ENCODE data around the gene ZNF217.
"Not testable (repeated sequence)": the region's sequence is repeated elsewhere in the genome, so short reads cannot be mapped to it uniquely, and the experiment has no call there.

The ZNF217 gene

GRCh38 chr20:53551719-53552571, 41.7 kb downstream of the ZNF217 start:
- not testable (repeated sequence) for H3K9me3 ChIP-seq; H3K36me3 ChIP-seq (replicated peaks); H3K4me1 ChIP-seq; H3K4me3 ChIP-seq; DNase-seq (ENCODE audit: low spot score in 2 of 2); H3K27me3 ChIP-seq (ENCODE audit: low read depth)
- in situ Hi-C loops (cut with MboI; ENCODE audit: low sequenced_read_pairs) = loop anchor here (5.0 to 25.0 kb wide), 3 partner anchors 140 to 660 kb away; partner anchors contain the start of genes BCAS1 and PFDN4

GRCh38 chr20:53550280-53551187, 43.1 kb downstream of the ZNF217 start:
- Histone ChIP-seq H3K4me3 (no peak overlapping the region), H3K9me3 (no peaks in the 10 kb centered on the region), H3K4me1 (no peaks in the 10 kb centered on the region), H3K27me3 (ENCODE audit: low read depth) (no peaks in the 10 kb centered on the region), H3K36me3 (replicated peaks) (no peaks in the 10 kb centered on the region)
- DNase-seq (ENCODE audit: low spot score in 2 of 2) = peak in 1 of 2 experiments; percentile 25
- in situ Hi-C loops (cut with MboI; ENCODE audit: low sequenced_read_pairs) = loop anchor here (5.0 to 25.0 kb wide), 3 partner anchors 138 to 662 kb away; partner anchors contain the start of genes BCAS1 and PFDN4

DNA sequence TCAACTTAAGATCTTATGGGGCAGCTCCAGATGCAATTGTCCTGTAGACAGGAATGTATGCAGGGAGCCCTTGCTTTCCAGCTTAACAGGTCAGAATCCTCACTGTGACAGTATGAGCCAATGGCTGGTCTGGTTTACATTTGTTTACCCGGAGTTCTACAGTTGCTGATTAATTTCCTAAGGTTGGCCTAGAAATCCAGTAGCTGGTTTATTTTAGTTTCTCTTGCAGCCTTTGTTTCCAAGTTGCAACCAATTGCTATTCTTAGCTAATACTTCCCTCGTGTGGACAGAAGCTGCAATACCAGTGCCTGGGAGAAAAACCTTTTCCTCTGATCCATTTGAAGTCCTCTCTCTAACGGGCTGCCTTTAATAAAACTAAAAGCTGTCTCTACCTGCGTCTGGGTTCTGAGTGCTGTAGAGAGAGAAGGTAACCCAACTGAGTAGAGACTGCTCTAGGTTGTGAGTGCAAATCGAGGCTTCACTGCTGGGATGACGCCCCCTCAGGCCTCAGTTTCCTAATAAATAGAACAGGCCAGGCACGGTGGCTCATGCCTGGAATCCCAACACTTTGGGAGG, 45.9 kb downstream of the ZNF217 start:
- H3K27me3 ChIP-seq (ENCODE audit: low read depth) = no peaks in the 10 kb centered on the region

GRCh38 chr20:53539516-53539915, 54.1 kb downstream of the ZNF217 start:
- Histone ChIP-seq H3K9me3 (no peaks in the 10 kb centered on the region), H3K4me3 (no peak overlapping the region), H3K36me3 (replicated peaks) (no peaks in the 10 kb centered on the region), H3K4me1 (no peaks in the 10 kb centered on the region), H3K27me3 (ENCODE audit: low read depth) (no peaks in the 10 kb centered on the region)
- in situ Hi-C loops (cut with MboI; ENCODE audit: low sequenced_read_pairs) = no loop called here
- no peak for DNase-seq (ENCODE audit: low spot score in 2 of 2)

More for the DNA sequence above, 45.9 kb downstream of the ZNF217 start:
- in situ Hi-C loops (cut with MboI; ENCODE audit: low sequenced_read_pairs) = no loop called here
- DNase-seq (ENCODE audit: low spot score in 2 of 2) = peak; percentile 61 to 74
- Histone ChIP-seq H3K9me3 (no peaks in the 10 kb centered on the region), H3K4me3 (no peak overlapping the region), H3K36me3 (replicated peaks) (no peaks in the 10 kb centered on the region), H3K4me1 (no peaks in the 10 kb centered on the region)

DNA sequence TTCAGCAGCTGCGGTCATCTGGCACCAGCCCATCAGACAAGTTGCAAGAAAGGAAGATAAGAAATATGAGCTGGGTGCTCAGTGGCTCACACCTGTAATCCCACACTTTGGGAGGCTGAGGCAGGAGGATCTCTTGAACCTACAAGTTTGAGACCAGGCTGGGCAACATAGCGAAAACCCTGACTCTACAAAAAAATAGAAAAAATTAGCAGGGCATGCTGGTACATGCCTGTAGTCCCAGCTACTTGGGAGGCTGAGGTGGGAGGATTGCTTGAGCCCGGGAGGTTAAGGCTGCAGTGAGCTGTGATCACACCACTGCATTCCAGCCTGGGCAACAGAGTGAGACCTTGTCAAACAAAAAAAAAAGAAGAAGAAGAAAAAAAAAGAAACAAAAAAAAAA, 57.3 kb downstream of the ZNF217 start:
- in situ Hi-C loops (cut with MboI; ENCODE audit: low sequenced_read_pairs); H3K4me3 ChIP-seq; H3K9me3 ChIP-seq; DNase-seq (ENCODE audit: low spot score in 2 of 2); H3K4me1 ChIP-seq; H3K36me3 ChIP-seq (replicated peaks); H3K27me3 ChIP-seq (ENCODE audit: low read depth): not testable (repeated sequence)

GRCh38 chr20:53535878-53536277, 57.8 kb downstream of the ZNF217 start:
- Histone ChIP-seq H3K36me3 (replicated peaks) (no peaks in the 10 kb centered on the region), H3K4me1 (no peaks in the 10 kb centered on the region)
- in situ Hi-C loops (cut with MboI; ENCODE audit: low sequenced_read_pairs) = no loop called here

GRCh38 chr20:53534037-53534436, 59.6 kb downstream of the ZNF217 start:
- Histone ChIP-seq H3K9me3 (no peaks in the 10 kb centered on the region), H3K36me3 (replicated peaks) (no peaks in the 10 kb centered on the region), H3K27me3 (ENCODE audit: low read depth) (no peaks in the 10 kb centered on the region), H3K4me3 (no peak overlapping the region), H3K4me1 (no peaks in the 10 kb centered on the region)
- no peak for DNase-seq (ENCODE audit: low spot score in 2 of 2)
- in situ Hi-C loops (cut with MboI; ENCODE audit: low sequenced_read_pairs) = no loop called here

More at GRCh38 chr20:53535878-53536277, 57.8 kb downstream of the ZNF217 start:
- Histone ChIP-seq H3K4me3 (no peak overlapping the region), H3K9me3 (no peaks in the 10 kb centered on the region), H3K27me3 (ENCODE audit: low read depth) (no peaks in the 10 kb centered on the region)
- no peak for DNase-seq (ENCODE audit: low spot score in 2 of 2)

DNA sequence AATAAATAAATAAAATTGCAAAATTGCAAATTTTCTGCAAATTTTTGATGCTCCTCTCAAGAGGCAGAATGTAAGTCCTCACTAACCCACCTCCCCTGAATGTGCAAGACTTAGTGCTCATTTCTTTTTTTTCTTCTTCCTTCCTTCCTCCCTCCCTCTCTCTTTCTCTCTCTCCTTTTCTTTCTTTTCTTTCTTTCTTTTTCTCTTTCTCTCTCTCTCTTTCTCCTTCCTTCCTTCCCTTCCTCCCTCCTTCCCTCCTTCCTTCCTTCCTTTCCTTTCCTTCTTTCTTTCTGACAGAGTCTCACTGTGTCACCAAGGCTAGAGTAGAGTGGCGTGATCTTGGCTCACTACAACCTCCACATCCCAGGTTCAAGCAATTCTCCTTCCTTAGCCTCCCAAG, 60.1 kb downstream of the ZNF217 start:
- no peak for DNase-seq (ENCODE audit: low spot score in 2 of 2)
- Histone ChIP-seq H3K4me3 (no peak overlapping the region), H3K4me1 (no peaks in the 10 kb centered on the region), H3K36me3 (replicated peaks) (no peaks in the 10 kb centered on the region), H3K27me3 (ENCODE audit: low read depth) (no peaks in the 10 kb centered on the region), H3K9me3 (no peaks in the 10 kb centered on the region)
- in situ Hi-C loops (cut with MboI; ENCODE audit: low sequenced_read_pairs) = no loop called here

DNA sequence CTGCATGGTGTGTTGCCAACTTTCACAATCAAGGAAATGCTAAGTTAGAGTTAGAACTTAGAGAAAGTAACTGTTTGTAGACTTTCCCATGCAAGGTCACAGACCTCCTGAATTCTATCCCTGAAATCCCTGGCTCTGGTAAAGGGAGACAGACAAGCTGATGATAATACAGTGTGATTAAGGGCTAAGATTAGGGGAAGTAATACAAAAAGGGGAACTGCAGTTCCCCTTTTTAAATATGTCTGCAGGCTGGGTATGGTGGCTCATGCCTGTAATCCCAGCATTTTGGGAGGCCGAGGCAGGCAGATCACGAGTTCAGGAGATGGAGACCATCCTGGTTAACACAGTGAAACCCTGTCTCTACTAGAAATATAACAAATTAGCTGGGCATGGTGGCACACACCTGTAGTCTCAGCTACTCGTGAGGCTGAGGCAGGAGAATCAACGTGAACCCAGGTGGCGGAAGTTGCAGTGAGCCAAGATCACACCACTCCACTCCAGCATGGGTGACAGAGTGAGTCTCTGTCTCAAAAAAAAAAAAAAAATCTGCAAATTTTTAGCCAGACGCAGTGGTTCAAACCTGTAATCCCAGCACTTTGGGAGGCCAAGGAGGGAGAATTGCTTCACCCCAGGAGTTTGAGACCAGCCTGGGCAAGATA, 60.9 kb downstream of the ZNF217 start:
- H3K4me1 ChIP-seq; H3K9me3 ChIP-seq; DNase-seq (ENCODE audit: low spot score in 2 of 2); in situ Hi-C loops (cut with MboI; ENCODE audit: low sequenced_read_pairs); H3K27me3 ChIP-seq (ENCODE audit: low read depth); H3K36me3 ChIP-seq (replicated peaks); H3K4me3 ChIP-seq: not testable (repeated sequence)

GRCh38 chr20:53530440-53530839, 63.2 kb downstream of the ZNF217 start:
- no peak overlapping the region for H3K4me3 ChIP-seq
- H3K36me3 ChIP-seq (replicated peaks) = no peaks in the 10 kb centered on the region
- in situ Hi-C loops (cut with MboI; ENCODE audit: low sequenced_read_pairs) = no loop called here
- DNase-seq (ENCODE audit: low spot score in 2 of 2) = no peak
- no peaks in the 10 kb centered on the region for H3K9me3 ChIP-seq
- no peaks in the 10 kb centered on the region for H3K4me1 ChIP-seq
- H3K27me3 ChIP-seq (ENCODE audit: low read depth) = no peaks in the 10 kb centered on the region

DNA sequence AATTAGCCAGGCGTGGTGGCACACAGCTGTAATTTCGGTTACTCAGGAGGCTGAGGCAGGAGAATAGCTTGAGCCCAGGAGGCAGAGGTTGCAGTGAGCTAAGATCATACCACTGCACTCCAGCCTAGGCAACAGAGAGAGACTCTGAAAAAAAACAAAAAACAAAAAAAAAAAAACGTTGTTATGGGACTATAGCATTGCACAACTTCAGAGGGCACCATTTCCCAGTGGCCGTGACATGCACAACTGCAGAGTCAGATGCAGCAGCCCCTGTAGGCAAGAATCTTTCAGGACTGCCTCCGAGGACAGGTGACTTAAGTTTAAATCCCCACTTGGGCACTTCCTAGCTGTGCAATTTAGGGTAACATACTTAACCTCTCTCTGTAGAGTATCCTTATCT, 64.0 kb downstream of the ZNF217 start:
- H3K4me3 ChIP-seq = no peak overlapping the region
- H3K9me3 ChIP-seq = no peaks in the 10 kb centered on the region
- DNase-seq (ENCODE audit: low spot score in 2 of 2) = no peak
- in situ Hi-C loops (cut with MboI; ENCODE audit: low sequenced_read_pairs) = no loop called here
- no peaks in the 10 kb centered on the region for H3K27me3 ChIP-seq (ENCODE audit: low read depth)
- no peaks in the 10 kb centered on the region for H3K4me1 ChIP-seq
- H3K36me3 ChIP-seq (replicated peaks) = no peaks in the 10 kb centered on the region

DNA sequence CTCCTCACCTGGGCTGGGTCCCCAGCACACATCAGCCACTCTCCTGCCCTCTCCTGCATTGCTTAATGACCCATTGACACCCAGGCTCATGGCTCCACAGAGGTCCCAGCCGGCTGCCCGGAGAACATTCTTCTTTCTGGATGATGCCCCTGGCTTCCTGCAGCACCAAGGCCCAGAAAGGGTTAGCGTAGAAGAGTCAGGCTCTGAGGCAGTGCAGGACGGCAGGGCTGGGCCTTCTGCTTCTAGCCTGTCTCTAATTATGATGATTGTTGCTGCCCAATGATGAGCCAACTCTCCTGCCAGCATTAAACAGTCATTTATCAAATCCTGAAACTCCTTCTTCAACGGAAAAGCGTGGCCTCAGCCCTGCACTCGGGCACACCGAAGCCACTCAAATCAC, 66.4 kb downstream of the ZNF217 start:
- Histone ChIP-seq H3K36me3 (replicated peaks) (no peaks in the 10 kb centered on the region), H3K27me3 (ENCODE audit: low read depth) (no peaks in the 10 kb centered on the region), H3K4me3 (no peak overlapping the region), H3K4me1 (no peaks in the 10 kb centered on the region), H3K9me3 (no peaks in the 10 kb centered on the region)
- DNase-seq (ENCODE audit: low spot score in 2 of 2) = no peak
- in situ Hi-C loops (cut with MboI; ENCODE audit: low sequenced_read_pairs) = no loop called here

- no peaks in the 10 kb centered on the region for H3K27me3 ChIP-seq (ENCODE audit: low read depth)
- in situ Hi-C loops (cut with MboI; ENCODE audit: low sequenced_read_pairs) = no loop called here
- no peaks in the 10 kb centered on the region for H3K4me1 ChIP-seq
- no peak overlapping the region for H3K4me3 ChIP-seq
- no peaks in the 10 kb centered on the region for H3K36me3 ChIP-seq (replicated peaks)
- no peak for DNase-seq (ENCODE audit: low spot score in 2 of 2)
- no peaks in the 10 kb centered on the region for H3K9me3 ChIP-seq
These were observed 68.9 kb downstream of the ZNF217 start for GRCh38 chr20:53524589-53525312.

Measured in HAP-1 (cell line).